ENCODE measurements around the gene PSMD8.

- TF ChIP-seq EZH2 (IDR thresholded peaks at IDR 0.05) (no peak), POLR2AphosphoS5 (IDR thresholded peaks at IDR 0.05; ENCODE audit: borderline replicate concordance, low read depth, low read length) (no peak), FOXP2 (optimal IDR thresholded peaks at IDR 0.05; ENCODE audit: control extremely low read depth, extremely low read length, insufficient read depth) (no peak)
Measured at GRCh38 chr19:38376576-38376975, 2.2 kb downstream of the PSMD8 start.

Data from SK-N-MC (cell line).